HCT116 (cell line): ENCODE data around the gene CCDC82. TPM values are rescaled to one million over a fixed set of nuclear protein-coding genes. Genes with fewer than 3 reads are reported as not detected.
A peak's percentile ranks its signal among the peaks of the same experiment; 100 is the strongest.

ENCODE experiments used
- ATAC-seq: fragments of 200-7000 bp; cut with Tn5 transposase; 2 replicates; pipeline ENCODE4 v1.9.1; 2020; ENCODE audit warnings: mild to moderate bottlenecking, moderate library complexity
- BruUV-seq: library from RNA; stranded (reverse); fragments of 400-500 nt; replicated peaks from 2 replicates; lab custom pipeline; 2021; lab: Mats Ljungman, UMichigan
- CTCF ChIA-PET: fragments of 300-600 bp; sonication (Branson Sonifier 250); formaldehyde crosslinking; loops from one replicate; lab custom pipeline; 2021; ENCODE audit warnings: antibody characterized with exemption; lab: Charles Lee
- POLR2A ChIA-PET: fragments of 300-600, 350-600 bp; sonication (Branson Sonifier 250); formaldehyde crosslinking; loops from one replicate; lab custom pipeline; 2021; ENCODE audit warnings: antibody characterized with exemption; lab: Charles Lee
- RAD21 ChIA-PET, 2 experiments: fragments of 300-600 bp; sonication (Branson Sonifier 250); formaldehyde crosslinking; loops; one replicate each; lab custom pipeline; 2023; ENCODE audit warnings: low total read pairs in 2 of 2; ENCODE audit not compliant: uncharacterized antibody in 2 of 2, unreplicated experiment in 2 of 2, low non-redundant PET in 1 of 2; lab: Charles Lee
- DNase-seq: peaks from one replicate; pipeline ENCODE4 v3.0.0-alpha.2; 2010; ENCODE audit warnings: low read depth, low spot score
- H2AFZ ChIP-seq: fragments of 200-600 bp; shearing (Covaris generic), sonication (generic); 2 replicates; pipeline ENCODE4 v1.6.1; 2017; ENCODE audit warnings: low read depth, mixed run types, mixed read lengths, antibody characterized with exemption, low read length; ENCODE audit not compliant: poor library complexity, severe bottlenecking
- H3K27ac ChIP-seq: 2 replicates; pipeline ENCODE4 v1.5.1; 2012; ENCODE audit warnings: low read depth, low read length
- H3K27me3 ChIP-seq: fragments of 200-600 bp; sonication (generic); 2 replicates; pipeline ENCODE4 v1.6.1; 2016; ENCODE audit warnings: mixed run types, low read length, mixed read lengths; ENCODE audit not compliant: insufficient read depth
- H3K36me3 ChIP-seq, 2 experiments: fragments of 200-500 bp in 1 of 2; fragments of 200-600 bp in 1 of 2; sonication (Bioruptor generic) in 1 of 2; sonication (generic) in 1 of 2; 2 replicates each; pipeline versions ENCODE4 v1.5.1 to v1.6.1; 2014 to 2016; ENCODE audit warnings: low read length in 2 of 2, inconsistent platforms in 1 of 2, mixed read lengths in 1 of 2, mixed run types in 1 of 2; ENCODE audit not compliant: insufficient read depth in 2 of 2, control insufficient read depth in 1 of 2
- H3K4me1 ChIP-seq, 2 experiments: fragments of 200-600 bp in 1 of 2; sonication (generic) in 1 of 2; 2 replicates each; pipeline versions ENCODE4 v1.5.1 to v1.6.1; 2012 to 2017; ENCODE audit warnings: low read length in 2 of 2, inconsistent platforms in 1 of 2, mild to moderate bottlenecking in 1 of 2, mixed read lengths in 1 of 2, mixed run types in 1 of 2, moderate library complexity in 1 of 2; ENCODE audit not compliant: insufficient read depth in 2 of 2, control insufficient read depth in 1 of 2
- H3K4me2 ChIP-seq: fragments of 200-600 bp; sonication (generic); 2 replicates; pipeline ENCODE4 v1.6.1; 2017; ENCODE audit warnings: mixed run types, low read length, mixed read lengths
- H3K4me3 ChIP-seq, 2 experiments: fragments of 200-600 bp in 1 of 2; sonication (generic) in 1 of 2; replicated peaks in 1 of 2; 2 replicates each; pipeline ENCODE4 v1.5.1; 2011 to 2016; ENCODE audit warnings: low read length in 2 of 2, control low read depth in 1 of 2, low read depth in 1 of 2, mild to moderate bottlenecking in 1 of 2, mixed read lengths in 1 of 2, mixed run types in 1 of 2
- H3K79me2 ChIP-seq: fragments of 200-600 bp; sonication (generic); 2 replicates; pipeline ENCODE4 v1.6.1; 2017; ENCODE audit warnings: mild to moderate bottlenecking, mixed run types, low read length, moderate library complexity, mixed read lengths; ENCODE audit not compliant: insufficient read depth
- H3K9ac ChIP-seq: fragments of 200-600 bp; sonication (generic); 2 replicates; pipeline ENCODE4 v1.6.1; 2016; ENCODE audit warnings: low read length, mixed read lengths
- H3K9me2 ChIP-seq: fragments of 200-600 bp; sonication (generic), shearing (Covaris generic); 2 replicates; pipeline ENCODE4 v1.6.1; 2017; ENCODE audit warnings: mixed run types, mild to moderate bottlenecking, moderate library complexity; ENCODE audit not compliant: insufficient read depth
- H3K9me3 ChIP-seq, 2 experiments: fragments of 200-500 bp in 1 of 2; fragments of 200-600 bp in 1 of 2; sonication (Bioruptor generic) in 1 of 2; sonication (generic) in 1 of 2; 2 replicates each; pipeline ENCODE4 v1.6.1; 2014 to 2017; ENCODE audit warnings: low read length in 2 of 2, mixed read lengths in 2 of 2, inconsistent platforms in 1 of 2, low read depth in 1 of 2, mild to moderate bottlenecking in 1 of 2, mixed run types in 1 of 2, moderate library complexity in 1 of 2; ENCODE audit not compliant: control insufficient read depth in 1 of 2, insufficient read depth in 1 of 2
- H4K20me1 ChIP-seq: fragments of 200-600 bp; sonication (generic), shearing (Covaris generic); 2 replicates; pipeline ENCODE4 v1.6.1; 2017; ENCODE audit warnings: mixed run types, mild to moderate bottlenecking, moderate library complexity; ENCODE audit not compliant: insufficient read depth
- EGR1 ChIP-seq: IDR thresholded peaks from 2 replicates; pipeline ENCODE4 v1.6.1; 2012; ENCODE audit warnings: low read depth
- REST ChIP-seq: IDR thresholded peaks from 2 replicates; pipeline ENCODE4 v1.6.1; 2012; ENCODE audit warnings: low read depth
- intact Hi-C: fragments of 100-400 bp; cut with micrococcal nuclease; formaldehyde crosslinking; loops from 2 replicates; pipeline ENCODE4 v1.10.0; 2022
- total RNA-seq: library from RNA; stranded (reverse); gene quantifications from one replicate; pipeline ENCODE4 v1.2.1, GENCODE V29; 2021; ENCODE audit not compliant: unreplicated experiment

CCDC82 gene
- total RNA-seq, 1 experiment from 2014 or later = 11.2 TPM

GRCh38 chr11:96342014-96342960 is 47.4 kb downstream of the CCDC82 start:
- no peak for DNase-seq
- CTCF ChIA-PET = interaction anchor here (0.6 to 4.0 kb wide), 49 partner anchors 8 to 1188 kb away, joined by 3 to 65 read pairs (median 4); partner anchors contain the start of genes CCDC82 and JRKL

More at GRCh38 chr11:96342014-96342960, 47.4 kb downstream of the CCDC82 start:
- Histone ChIP-seq H3K27me3 (no peaks in the 10 kb centered on the region), H3K4me1 (peaks cover 4 to 20% of the 10 kb centered on the region in 2 experiments; a peak in 3 of 4 replicates), H4K20me1 (no peaks in the 10 kb centered on the region), H3K9ac (peak overlapping the region; percentile 59), H2AFZ (peak overlapping the region; percentile 79), H3K4me3 (peak overlapping the region; percentile 59 to 69), H3K9me3 (no peaks in the 10 kb centered on the region), H3K79me2 (no peaks in the 10 kb centered on the region), H3K27ac (no peak overlapping the region), H3K4me2 (peak overlapping the region; percentile 90), H3K36me3 (no peaks in the 10 kb centered on the region), H3K9me2 (no peaks in the 10 kb centered on the region)
- TF ChIP-seq EGR1 (no peak), REST (no peak)
- intact Hi-C loops = loop anchor here (5.0 kb wide), 1 partner anchor 100 kb away; no protein-coding TSS in a partner anchor
- ChIA-PET RAD21 (interaction anchor here (0.5 to 1.7 kb wide), 15 partner anchors 10 to 506 kb away, joined by 3 to 10 read pairs (median 4); partner anchors contain the start of genes CCDC82 (in 1 of the 2) and JRKL (in 1 of the 2)), POLR2A (interaction anchor here (0.6 to 2.1 kb wide), 12 partner anchors 13 to 493 kb away, joined by 3 to 4 read pairs (median 4); partner anchors contain the start of genes CCDC82 and JRKL)
- TSS peak; percentile 74 for BruUV-seq
- 0 out of 2 replicates have a peak, but pooled peaks have one; percentile 1 for ATAC-seq
